Measurements from ENCODE around the gene SCRN1. TPM values are rescaled to one million over a fixed set of nuclear protein-coding genes. Genes with fewer than 3 reads are reported as not detected.

The SCRN1 gene
- total RNA-seq, 1 experiment from 2014 or later = 116 TPM

GRCh38 chr7:29995652-29996051 lies 6.1 kb upstream of the SCRN1 start:
- no peak overlapping the region for H3K27ac Mint-ChIP-seq (ENCODE audit: unreplicated experiment)
- H3K27me3 Mint-ChIP-seq (ENCODE audit: unreplicated experiment) = no peaks in the 10 kb centered on the region
- intact Hi-C loops (cut with micrococcal nuclease; ENCODE audit: unreplicated experiment) = loop anchor here (2.0 kb wide), 1 partner anchor 33 kb away; the partner anchor contains the start of gene PLEKHA8
- DNase-seq = no peak
- peaks cover 5% of the 10 kb centered on the region for H3K36me3 Mint-ChIP-seq (ENCODE audit: insufficient read depth, unreplicated experiment)
- H3K4me1 Mint-ChIP-seq (ENCODE audit: low read depth, unreplicated experiment) = peaks cover 28% of the 10 kb centered on the region
- no peak overlapping the region for H3K4me3 Mint-ChIP-seq (ENCODE audit: low read depth, unreplicated experiment)
- no TSS peak for BruUV-seq (replicated peaks)
- H3K9me3 Mint-ChIP-seq (ENCODE audit: low read depth, unreplicated experiment) = peaks cover 10% of the 10 kb centered on the region
- CTCF ChIA-PET = no interaction called here
- TF ChIP-seq CTCF (IDR thresholded peaks at IDR 0.05; ENCODE audit: unreplicated experiment) = no peak

- no peaks in the 10 kb centered on the region for H3K27me3 Mint-ChIP-seq (ENCODE audit: unreplicated experiment)
- intact Hi-C loops (cut with micrococcal nuclease; ENCODE audit: unreplicated experiment) = no loop called here
- no peak overlapping the region for H3K4me3 Mint-ChIP-seq (ENCODE audit: low read depth, unreplicated experiment)
- no peak for TF ChIP-seq CTCF (IDR thresholded peaks at IDR 0.05; ENCODE audit: unreplicated experiment)
- CTCF ChIA-PET = no interaction called here
- H3K9me3 Mint-ChIP-seq (ENCODE audit: low read depth, unreplicated experiment) = peaks cover 10% of the 10 kb centered on the region
- no peak for DNase-seq
- H3K36me3 Mint-ChIP-seq (ENCODE audit: insufficient read depth, unreplicated experiment) = peaks cover 30% of the 10 kb centered on the region
- H3K4me1 Mint-ChIP-seq (ENCODE audit: low read depth, unreplicated experiment) = peaks cover 43% of the 10 kb centered on the region
- BruUV-seq (replicated peaks) = no TSS peak
- no peak overlapping the region for H3K27ac Mint-ChIP-seq (ENCODE audit: unreplicated experiment)
Measured at GRCh38 chr7:29993140-29993539, 3.5 kb upstream of the SCRN1 start.

- no peak for TF ChIP-seq CTCF (IDR thresholded peaks at IDR 0.05; ENCODE audit: unreplicated experiment)
- Mint-ChIP-seq H3K4me3 (ENCODE audit: low read depth, unreplicated experiment) (no peak overlapping the region), H3K9me3 (ENCODE audit: low read depth, unreplicated experiment) (peaks cover 4% of the 10 kb centered on the region), H3K27me3 (ENCODE audit: unreplicated experiment) (no peaks in the 10 kb centered on the region), H3K36me3 (ENCODE audit: insufficient read depth, unreplicated experiment) (peaks cover 40% of the 10 kb centered on the region), H3K27ac (ENCODE audit: unreplicated experiment) (no peak overlapping the region), H3K4me1 (ENCODE audit: low read depth, unreplicated experiment) (peaks cover 54% of the 10 kb centered on the region)
- DNase-seq = no peak
- CTCF ChIA-PET = no interaction called here
- no TSS peak for BruUV-seq (replicated peaks)
- intact Hi-C loops (cut with micrococcal nuclease; ENCODE audit: unreplicated experiment) = no loop called here
Measured at GRCh38 chr7:29991937-29992336, 2.3 kb upstream of the SCRN1 start.

GRCh38 chr7:29990931-29991330 lies 1.3 kb upstream of the SCRN1 start:
- H3K4me3 Mint-ChIP-seq (ENCODE audit: low read depth, unreplicated experiment) = peak overlapping the region; percentile 75
- peaks cover 42% of the 10 kb centered on the region for H3K36me3 Mint-ChIP-seq (ENCODE audit: insufficient read depth, unreplicated experiment)
- CTCF ChIA-PET = interaction anchor here (0.7 kb wide), 1 partner anchor 640 kb away, joined by 4 read pairs; no protein-coding TSS in a partner anchor
- BruUV-seq (replicated peaks) = no TSS peak
- no peaks in the 10 kb centered on the region for H3K27me3 Mint-ChIP-seq (ENCODE audit: unreplicated experiment)
- H3K4me1 Mint-ChIP-seq (ENCODE audit: low read depth, unreplicated experiment) = peaks cover 49% of the 10 kb centered on the region
- no peaks in the 10 kb centered on the region for H3K9me3 Mint-ChIP-seq (ENCODE audit: low read depth, unreplicated experiment)
- intact Hi-C loops (cut with micrococcal nuclease; ENCODE audit: unreplicated experiment) = no loop called here
- H3K27ac Mint-ChIP-seq (ENCODE audit: unreplicated experiment) = no peak overlapping the region
- no peak for DNase-seq
- TF ChIP-seq CTCF (IDR thresholded peaks at IDR 0.05; ENCODE audit: unreplicated experiment) = no peak
